Activated CD4-positive, alpha-beta T cell treated with anti-CD3 and anti-CD28 coated beads, Interleukin-2, amount 50 U/mL, for 16 hours (primary cell): ENCODE measurements around the gene KCP.

Experiments
- DNase-seq: peaks from one replicate; pipeline ENCODE4 v3.0.0-alpha.2; 2020

The KCP gene

GRCh38 chr7:128885370-128886187, 24.9 kb downstream of the KCP start:
- no peak for DNase-seq

DNA sequence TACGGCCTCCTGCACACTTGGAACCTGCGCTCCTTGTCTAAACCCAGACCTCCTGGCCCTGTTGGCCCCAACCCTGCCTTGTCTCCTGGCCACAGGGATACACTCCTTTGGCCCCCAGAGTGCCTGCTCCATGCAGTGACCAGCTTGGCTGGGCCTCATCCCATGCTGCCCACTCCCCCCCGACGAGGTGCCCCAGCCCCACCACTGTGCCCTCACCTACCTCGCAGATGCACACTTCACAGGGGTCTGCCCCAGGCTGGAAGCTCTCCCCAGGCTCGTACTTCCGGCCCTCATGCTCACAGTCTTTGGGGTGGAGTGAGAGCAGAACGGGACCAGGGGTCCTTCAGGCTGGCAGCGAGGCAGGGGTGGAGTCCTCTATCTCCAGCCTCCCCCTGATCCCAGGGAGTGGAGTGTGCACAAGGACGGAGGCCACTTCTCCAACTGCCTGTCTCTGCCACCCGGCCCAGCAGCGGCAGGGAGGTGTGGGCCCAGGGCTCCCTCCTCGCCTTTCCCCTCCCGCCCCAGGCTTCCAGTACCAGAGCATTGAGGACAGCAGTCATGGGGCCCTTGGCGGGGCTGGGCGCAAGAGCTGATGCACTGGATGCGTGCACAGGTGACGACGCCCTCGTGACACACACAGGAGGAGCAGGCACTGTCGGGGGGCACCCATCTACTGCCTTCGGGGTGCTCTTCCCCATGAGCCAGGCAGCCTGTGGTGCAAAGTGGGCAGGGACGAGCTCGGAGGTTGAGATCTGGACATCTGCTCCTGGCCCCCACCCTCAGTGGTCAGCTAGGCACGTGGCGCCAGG, 25.7 kb downstream of the KCP start:
- no peak for DNase-seq

DNA sequence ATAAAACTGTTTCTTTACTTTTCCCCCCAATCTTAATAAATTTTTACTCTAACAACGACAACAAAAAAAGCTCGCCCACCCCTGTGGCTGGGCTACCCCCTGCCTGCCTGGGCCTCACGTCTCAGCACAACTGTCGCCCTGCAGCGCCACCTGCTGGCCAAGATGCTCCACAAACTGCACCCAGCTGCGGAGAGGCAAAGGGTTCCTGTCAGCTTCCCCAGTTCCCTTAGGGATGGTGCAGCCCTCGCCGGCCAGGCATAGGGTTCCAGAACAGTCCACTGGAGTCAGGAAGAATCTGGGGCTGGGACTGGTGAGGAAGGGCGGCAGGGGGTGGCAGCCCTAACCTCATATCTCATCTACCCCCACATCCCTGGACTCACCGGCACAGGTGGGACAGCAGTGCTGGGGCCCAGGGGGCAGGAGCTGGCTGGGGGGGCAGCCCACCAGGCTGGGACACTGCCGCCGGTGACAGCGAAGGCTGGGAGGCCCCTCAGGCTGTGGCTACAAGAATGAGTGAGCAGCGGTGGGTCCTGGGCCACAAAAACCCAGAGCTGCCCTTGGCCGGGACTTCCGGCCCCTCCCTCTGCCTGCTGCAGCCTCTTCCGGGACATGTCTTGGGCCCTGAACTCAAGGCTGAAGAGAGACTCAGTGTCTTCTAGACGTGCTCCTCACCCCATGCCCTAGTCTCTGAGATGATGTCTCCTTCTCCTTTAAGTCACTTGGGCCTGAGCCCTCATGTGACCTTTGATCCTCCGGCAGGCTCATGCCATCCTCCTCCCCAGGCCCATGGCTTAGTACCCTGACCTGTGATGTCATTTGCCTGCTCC, 26.7 kb downstream of the KCP start:
- peak; percentile 80 for DNase-seq

- DNase-seq = no peak
Observed at GRCh38 chr7:128882134-128882533, 28.4 kb downstream of the KCP start.

- DNase-seq = no peak
Observed at GRCh38 chr7:128881458-128882125, 28.9 kb downstream of the KCP start.

DNA sequence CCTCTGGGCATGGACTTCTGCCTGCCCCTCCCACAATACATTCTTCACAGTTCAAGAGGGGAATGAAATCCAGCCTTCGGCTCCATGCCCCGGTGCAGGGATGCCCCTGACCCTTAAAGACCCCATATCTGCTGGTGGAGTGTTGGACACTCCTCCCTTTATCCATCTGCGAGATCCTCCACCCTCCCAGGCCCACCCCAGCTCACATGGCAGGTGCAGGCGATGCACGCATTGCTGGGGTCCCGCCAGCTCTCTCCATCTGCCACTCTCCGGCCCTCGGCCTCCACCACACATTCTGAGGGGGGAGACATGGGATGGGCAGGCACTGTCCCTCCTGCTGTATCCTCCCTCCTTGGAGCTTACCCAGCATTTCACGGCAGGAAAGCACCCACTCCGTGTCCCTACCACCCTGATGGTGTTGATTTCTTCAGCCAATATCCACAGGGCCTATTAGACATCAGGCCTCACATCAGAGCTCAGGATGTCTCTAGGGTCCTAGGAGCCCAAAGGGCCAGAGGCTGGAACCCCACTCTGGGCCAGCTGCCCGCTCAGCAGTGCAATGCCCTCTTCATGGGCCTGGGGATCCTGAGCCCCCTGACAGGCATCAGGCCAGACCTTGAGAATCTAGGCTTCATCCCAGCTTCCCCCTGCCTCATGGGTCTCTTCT, 29.6 kb downstream of the KCP start:
- DNase-seq = no peak

- DNase-seq = no peak
Observed at GRCh38 chr7:128879939-128880746, 30.4 kb downstream of the KCP start.

- DNase-seq = no peak
Observed at GRCh38 chr7:128879461-128879938, 31.0 kb downstream of the KCP start.

GRCh38 chr7:128878226-128879105, 32.0 kb downstream of the KCP start:
- no peak for DNase-seq

- DNase-seq = no peak
Observed at GRCh38 chr7:128877756-128878120, 32.8 kb downstream of the KCP start.

GRCh38 chr7:128876978-128877755, 33.3 kb downstream of the KCP start:
- DNase-seq = no peak

GRCh38 chr7:128876586-128876977, 33.9 kb downstream of the KCP start:
- no peak for DNase-seq

GRCh38 chr7:128876127-128876526, 34.4 kb downstream of the KCP start:
- no peak for DNase-seq

GRCh38 chr7:128875523-128875948, 35.0 kb downstream of the KCP start:
- DNase-seq = no peak

DNA sequence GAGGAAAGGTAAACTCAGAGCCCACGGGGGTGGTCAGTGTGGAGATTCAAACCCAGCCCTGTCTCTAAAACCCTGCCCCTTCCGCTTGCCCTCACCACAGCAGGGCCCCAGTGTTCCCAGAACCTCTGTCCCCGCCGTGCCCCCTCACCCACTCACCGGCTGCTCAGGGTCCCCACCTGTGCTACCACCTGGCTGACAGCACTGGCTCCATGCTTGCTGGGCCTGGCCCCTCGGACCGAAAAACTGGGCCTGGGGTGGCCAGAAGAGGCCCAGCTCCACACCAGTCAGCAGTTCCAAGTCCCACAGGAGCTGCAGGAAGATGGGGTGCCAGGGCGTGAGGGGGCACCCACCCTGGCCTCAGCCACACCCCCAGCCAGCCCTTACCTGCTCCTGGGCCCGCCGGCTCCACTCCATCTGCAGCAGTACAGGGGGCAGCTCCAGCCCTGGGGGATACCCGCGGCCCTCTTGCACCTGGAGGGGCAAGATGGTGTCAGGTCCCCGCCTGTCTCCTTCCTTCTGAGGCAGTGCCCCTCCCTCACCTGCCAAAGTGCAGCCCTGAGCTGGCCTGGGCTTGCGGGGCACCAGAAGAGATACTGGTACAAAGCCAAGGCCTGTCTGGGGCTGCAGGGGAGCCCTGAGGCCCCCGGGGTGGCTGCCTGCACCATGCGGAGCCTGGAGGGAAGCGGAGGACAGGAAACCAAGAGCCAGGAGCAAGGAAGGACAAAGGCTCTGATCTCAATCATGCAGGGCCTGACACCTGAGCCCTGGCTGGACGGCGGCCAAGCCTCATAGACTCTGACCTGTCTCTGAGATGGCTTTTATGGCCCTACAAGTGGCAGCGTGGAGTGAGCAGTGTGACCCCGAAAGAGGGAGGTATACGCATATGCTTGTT, 36.1 kb downstream of the KCP start:
- no peak for DNase-seq

GRCh38 chr7:128873234-128873633, 37.3 kb downstream of the KCP start:
- DNase-seq = no peak

DNA sequence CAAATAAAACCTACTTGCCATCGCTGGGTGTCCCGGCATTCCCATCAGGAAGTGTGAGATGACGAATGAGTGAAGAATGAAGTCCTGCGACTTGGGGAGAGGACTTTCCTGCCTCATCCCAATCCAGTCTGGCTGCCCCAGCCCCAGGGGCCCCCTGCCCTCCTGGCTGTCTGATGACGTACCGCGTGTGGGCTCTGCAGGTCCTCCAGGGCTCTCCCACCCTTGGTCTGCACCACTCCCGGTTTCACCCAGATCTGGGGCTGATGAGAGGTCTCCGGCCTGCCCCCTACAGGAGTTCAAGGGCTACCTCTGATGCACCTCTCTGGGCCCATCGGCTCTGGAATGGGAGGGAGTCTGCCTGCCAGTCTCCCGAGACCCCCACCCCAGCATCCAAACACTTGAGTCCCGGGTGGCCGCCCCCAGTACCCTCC, 38.1 kb downstream of the KCP start:
- no peak for DNase-seq

DNA sequence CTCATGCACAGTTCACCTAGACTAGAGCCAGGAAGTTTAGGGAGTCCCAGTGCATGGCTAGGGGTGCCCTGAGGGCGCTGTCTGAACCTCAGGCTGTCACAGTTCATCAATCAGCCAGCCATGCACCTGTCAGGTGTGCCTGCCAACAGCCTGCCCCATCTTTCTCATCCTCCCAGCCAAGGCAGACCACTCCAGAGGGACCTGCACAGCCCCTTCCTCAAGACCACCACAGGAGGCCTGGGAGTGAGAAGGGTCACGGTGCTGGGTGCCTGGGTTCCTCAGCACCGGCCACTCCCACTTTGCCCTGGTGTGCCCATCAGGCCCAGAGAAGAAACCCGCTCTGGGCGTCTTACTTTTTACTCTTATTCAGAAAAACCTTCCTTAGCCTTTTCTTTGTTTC, 39.5 kb downstream of the KCP start:
- no peak for DNase-seq
